ENCODE measurements around the gene TCTN1.

Gene TCTN1

DNA sequence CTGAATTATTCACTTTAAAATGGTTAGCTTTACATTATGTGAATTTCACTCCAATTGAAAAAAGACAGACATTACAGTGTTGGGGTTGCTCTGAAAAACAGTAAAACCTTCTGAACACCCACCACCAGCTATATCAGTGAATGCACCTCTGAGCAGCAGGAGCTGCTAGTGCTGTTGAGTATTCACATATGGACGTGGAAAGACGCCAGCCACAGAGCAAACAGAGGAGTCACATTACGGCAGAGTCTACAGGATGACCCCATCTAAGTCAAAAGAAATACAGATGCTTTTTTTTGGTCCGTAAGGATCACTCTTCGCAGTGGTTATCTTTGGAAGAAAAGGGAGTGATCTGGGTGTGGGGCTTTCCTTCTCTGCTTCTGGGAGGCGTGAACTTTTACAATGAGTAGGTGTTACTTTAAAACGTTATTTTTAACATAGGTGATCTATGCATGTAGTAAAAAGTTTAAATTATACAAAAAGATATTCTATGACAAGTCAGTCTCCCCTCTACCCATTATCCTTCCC lies 70.4 kb downstream of the TCTN1 start:
- DNase-seq, result no peak

DNA sequence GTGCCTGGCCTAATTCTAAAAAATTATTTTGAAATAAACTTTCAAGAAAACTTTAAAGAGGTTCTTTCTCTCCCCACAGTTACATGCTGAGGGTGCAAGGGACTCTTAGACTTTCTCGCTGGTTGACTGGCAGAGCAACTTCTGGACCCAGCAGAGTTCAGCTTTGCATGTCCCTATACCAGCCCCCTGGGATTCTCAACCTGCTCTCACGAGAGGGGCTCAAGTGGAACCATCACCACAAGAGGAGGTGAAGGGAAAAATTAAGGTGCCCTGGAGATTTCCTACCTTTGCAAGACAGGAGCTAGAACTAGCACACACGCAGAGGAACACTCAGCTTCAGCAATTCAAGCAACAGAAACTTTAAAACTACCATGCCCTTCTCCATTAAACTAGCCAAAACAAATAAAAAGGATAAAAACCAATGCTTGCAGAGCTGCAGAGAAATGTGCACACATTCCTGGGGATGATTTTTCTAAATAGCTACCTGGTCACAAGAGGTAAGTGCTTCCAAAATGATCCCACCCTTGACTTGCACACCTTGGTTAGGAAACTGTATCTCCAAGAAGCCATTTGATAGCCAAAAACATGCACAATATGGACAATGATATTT lies 72.5 kb downstream of the TCTN1 start:
- no peak for DNase-seq

DNA sequence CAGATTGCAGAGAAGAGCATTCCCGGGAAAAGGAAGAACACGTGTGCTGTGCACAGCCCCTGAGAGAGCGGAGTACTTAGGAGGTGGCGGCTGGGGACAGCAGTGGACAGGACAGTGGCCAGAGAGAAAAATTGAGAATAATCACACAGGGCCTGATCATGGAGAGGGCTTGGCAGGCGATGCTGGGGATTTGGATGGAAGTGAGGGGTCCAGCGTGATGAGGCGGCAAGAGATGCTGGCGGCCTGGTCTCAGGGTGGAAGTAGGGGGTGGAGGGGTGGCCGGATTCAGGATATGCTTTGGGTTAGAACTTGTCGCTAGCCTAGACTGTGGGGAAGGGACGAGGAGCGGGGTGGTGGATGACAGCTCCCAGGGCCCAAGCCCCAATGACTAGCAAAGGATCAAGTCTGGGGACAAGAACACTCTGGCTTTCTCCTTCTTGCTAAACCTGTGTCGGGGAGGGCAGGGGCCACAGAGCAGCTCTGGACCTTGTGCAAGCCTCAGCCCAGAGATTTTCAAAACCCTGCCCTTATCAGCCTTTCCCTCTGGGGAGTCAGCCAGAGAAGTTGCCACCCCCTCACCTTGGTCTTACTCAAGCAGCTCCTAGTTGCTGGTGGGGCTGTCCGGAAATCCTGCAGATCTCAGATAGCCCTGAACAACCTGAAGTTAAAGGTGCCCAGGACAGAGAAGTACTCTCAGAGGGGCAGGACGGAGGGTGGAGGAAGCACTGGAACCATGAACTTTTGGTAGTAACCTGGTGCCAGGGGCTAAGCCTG lies 73.7 kb downstream of the TCTN1 start:
- DNase-seq, result no peak

DNA sequence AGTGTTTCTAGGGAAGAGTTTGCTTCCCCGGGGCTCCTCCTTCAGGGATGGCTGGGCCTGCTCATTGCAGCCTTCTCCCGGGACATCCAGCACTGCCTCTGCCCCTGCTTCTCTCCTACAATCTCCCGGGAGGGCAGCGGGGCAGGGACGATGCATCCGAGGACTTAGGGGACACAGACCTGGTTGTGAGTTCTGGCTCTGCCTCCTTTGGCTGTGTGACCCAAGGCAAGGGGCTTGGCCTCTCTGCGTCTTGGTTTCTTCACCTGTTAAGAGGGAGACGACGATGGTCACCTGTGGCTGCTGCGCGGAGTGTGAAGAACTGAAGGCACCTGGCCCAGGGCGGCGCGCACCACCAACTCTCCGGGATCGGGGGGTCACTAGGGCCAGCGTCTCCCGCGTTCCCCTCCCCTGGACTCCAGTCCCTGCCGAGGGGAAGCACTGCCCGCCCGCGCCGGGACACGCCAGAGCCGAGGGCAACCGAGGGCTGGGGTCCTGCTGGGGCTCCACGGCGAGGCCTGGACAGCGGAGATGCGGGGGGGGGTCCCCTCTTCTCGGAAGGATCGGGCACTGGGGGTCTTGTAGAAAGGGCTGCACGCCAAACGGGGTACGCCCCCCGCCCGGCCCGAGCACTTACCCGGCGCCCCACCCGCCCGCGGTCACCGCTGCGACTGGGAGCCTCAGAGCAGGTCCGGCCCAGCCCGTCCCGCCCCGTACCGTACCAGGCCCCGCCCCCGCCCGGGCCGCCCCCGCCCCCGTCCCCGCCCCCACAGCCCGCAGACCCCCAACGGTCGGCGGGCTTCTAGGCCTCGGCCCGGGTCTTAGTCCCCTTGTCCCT lies 74.7 kb downstream of the TCTN1 start, which contains the start of gene HVCN1:
Gene HVCN1, minus strand, starts transcription at position 670 of the 835 bp plus-strand sequence. CDS start 5,870 bp downstream, outside the sequence.
- peak; percentile 41 for DNase-seq

DNA sequence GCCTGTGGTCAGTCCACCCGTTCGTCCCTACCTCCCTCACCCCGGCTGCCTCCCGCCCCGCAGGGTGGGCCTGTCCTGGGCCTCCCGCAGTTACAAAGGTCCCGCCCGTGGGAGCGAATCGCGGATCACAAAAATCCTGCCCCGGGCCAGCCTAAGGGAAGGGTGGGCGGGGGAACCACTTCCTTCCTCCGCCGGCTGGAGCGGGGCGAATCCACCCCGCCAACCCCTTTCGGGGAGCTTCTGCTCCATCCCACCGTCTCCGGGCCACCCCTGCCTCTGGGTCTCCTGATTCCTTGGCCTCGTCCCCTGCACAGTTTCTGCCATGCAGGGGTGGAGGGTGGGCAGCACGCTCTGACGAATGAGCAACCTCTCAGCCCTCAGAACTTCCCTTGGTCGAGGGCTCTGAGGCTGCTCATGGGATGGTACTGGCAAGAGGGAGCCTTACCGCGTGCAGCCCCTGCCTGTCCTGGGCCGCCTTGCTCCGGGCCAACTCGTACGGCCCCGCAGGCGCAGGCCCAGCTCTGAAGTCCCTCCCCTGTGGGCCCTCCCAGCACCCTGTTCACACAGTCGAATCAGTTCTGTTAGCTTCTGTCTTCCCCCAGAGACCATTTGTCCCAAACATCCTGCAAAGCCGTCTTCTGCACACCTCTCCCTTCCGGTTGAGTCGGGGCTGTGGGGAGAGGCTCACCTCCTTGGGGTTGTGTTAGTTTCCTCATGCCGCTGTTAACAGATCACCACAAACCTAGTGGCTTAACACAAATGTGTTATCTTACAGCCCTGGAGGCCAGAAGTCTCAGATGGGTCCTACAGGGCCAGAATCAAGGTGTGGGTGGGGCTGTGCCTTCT lies 75.6 kb downstream of the TCTN1 start:
- DNase-seq, result peak; percentile 41

DNA sequence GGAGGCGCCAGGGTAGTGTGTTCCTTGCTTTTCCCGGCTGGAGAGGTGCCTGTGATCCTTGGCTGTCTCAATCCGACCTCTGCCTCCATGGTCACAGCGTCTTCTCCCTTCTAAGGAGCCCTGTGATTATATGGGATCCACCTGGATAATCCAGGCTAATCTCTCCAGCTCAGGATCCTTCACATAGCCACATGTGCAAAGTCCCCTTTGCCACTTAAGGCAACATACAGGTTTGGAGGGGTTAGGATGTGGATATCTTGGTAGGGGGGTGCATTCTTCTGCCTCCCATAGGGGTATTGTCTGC lies 76.2 kb downstream of the TCTN1 start:
- DNase-seq, result no peak

DNA sequence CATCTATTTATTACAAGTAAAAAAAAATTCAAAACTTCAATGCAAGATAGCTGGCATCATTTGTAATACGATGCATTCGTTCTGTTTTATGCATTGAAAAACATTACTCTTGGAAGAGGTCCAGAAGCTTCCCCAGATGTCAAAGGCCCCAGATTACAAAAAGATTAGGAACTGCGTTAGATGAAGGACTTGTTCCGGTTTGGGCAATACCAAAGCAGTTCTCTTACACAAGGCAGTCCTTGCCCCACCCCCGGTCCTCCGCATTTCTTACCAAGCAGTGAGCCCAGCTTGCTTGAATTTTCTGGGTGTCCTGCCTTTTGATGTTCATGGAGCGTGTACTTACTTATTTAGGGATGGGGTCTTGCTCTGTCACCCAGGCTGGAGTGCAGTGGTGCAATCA lies 79.8 kb downstream of the TCTN1 start:
- no peak for DNase-seq

DNA sequence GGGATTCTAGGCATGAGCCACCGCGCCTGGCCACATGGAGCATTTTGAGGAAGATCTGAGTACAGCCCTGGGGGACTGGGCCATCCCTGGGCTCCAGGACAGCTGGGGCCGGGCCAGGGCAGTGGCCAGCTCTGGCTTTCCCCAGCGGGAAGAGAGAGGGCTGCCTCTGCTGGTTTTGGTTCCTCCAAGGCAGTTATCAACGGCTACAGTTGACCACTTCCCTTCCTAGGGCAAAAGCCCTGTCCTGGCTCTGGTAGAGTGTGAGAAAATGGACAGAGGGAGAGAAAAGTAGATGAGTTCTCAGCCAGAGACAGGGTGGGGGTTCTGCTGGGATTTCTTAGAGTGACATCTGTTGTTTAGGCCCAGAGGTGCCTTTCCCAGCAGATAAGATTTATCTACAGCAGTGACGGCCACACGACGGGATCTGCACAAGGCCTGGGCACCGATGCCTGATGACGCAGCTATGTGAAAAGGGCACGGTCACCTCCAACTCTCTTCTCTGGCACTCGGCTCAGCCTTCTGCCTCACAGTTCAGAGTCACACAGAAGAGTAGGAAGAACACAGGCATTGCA lies 80.5 kb downstream of the TCTN1 start:
- no peak for DNase-seq

DNA sequence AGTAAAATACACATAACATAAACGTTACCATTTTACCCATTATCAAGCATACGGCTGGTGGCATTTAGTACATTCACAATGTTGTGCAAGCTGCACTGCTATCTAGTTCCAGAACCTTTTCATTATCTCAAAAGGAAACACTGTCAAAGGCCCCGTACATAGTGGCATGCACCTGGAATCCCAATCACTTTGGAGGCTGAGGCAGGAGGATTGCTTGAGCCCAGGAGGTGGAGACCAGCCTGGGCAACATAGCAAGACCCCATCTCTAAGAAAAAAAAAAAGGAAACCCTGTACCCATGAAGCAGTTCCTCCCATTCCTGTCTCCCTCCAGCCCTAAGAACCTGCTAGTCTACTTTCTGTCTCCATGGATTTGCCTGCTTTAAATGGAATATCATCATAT lies 82.4 kb downstream of the TCTN1 start:
- no peak for DNase-seq

DNA sequence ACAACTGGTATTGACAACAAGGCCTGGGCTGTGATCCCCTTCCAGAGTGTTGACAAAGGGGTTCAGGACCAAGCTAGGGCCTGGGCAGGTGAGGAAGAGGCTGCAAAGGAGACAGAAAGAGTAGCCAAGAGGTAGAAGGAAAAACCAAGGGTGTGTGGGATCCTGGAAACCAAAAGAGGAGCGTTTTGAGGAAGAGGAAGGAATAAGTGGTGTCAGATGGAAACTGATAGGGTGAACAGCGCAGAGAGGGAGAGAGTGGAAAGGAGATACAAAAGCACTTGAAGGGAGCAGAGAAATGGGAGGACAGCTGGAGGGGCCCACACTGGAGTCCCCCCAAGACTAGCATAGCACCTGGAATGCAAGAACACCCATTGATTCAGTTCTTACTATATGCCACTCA lies 83.3 kb downstream of the TCTN1 start:
- no peak for DNase-seq

DNA sequence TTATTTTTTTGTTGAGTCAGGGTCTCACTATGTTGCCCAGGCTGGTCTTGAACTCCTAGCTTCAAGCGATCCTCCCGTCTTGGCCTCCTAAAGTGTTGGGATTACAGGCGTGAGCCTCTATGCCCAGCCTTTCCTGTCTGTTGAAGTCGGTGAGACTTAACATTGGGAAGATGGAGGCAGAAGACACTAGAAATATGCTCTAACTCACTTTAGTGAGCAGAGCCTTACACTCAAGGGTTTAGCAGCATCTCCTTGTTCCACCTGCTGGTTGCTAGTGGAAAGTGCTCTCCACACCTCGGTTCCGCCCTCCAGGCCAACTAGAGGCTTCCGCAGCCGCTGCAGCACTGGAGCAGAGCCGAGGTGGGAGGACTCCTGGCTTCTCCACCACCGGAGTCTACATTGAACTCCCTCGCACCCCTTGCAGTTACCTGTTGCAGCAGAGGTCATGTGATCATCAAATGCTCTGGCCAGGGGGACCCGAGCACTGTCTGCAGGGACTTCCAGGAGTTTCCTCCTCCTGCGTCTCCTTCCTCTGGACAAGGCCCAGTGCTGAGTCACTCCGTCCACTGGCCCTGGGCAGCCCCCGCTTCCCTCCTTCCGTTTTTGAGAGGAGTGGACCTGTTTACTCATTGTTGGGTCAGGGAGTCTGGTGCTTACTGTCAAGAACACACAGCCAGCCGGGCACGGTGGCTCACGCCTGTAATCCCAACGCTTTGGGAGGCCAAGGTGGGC lies 84.4 kb downstream of the TCTN1 start:
- peak; percentile 62 for DNase-seq

Measured in effector CD8-positive, alpha-beta T cell (primary cell).